SH-SY5Y (cell line): Measurements from ENCODE around the gene SSMEM1.

ENCODE experiments used
- GATA2 ChIP-seq: IDR thresholded peaks from 2 replicates; pipeline ENCODE4 v1.6.1; 2011; ENCODE audit warnings: mild to moderate bottlenecking, low read depth, low read length
- GATA3 ChIP-seq: IDR thresholded peaks from 2 replicates; pipeline ENCODE4 v1.6.1; 2011; ENCODE audit warnings: low read depth, mild to moderate bottlenecking, low read length, moderate library complexity

- TF ChIP-seq GATA2, result no peak
- no peak for TF ChIP-seq GATA3
Measured at GRCh38 chr7:130187360-130187759, 20.3 kb upstream of the SSMEM1 start.
